SK-N-MC (cell line): ENCODE data around the gene BAX.

ENCODE experiments used
- EZH2 ChIP-seq: fragments of 200-600 bp; sonication (generic); IDR thresholded peaks from one replicate; pipeline ENCODE4 v1.6.1; 2017; ENCODE audit warnings: antibody characterized with exemption
- POLR2AphosphoS5 ChIP-seq: IDR thresholded peaks from 2 replicates; pipeline ENCODE4 v1.6.1; 2012; ENCODE audit warnings: mild to moderate bottlenecking, low read depth, low read length, borderline replicate concordance

- TF ChIP-seq POLR2AphosphoS5 (no peak), EZH2 (no peak)
Measured at GRCh38 chr19:49004964-49005614, 50.4 kb downstream of the BAX start.
